Measurements from ENCODE around the gene ZSCAN22.
"Not testable (repeated sequence)": the region's sequence is repeated elsewhere in the genome, so short reads cannot be mapped to it uniquely, and the experiment has no call there.

Gene ZSCAN22

GRCh38 chr19:58374200-58374599, 47.4 kb downstream of the ZSCAN22 start:
- DNase-seq (ENCODE audit: low spot score) = no peak

- DNase-seq (ENCODE audit: low spot score) = not testable (repeated sequence)
Measured at GRCh38 chr19:58376724-58377123, 49.9 kb downstream of the ZSCAN22 start.

- DNase-seq (ENCODE audit: low spot score) = no peak
Measured at GRCh38 chr19:58379246-58379645, 52.5 kb downstream of the ZSCAN22 start.

GRCh38 chr19:58380037-58380661, 53.4 kb downstream of the ZSCAN22 start:
- DNase-seq (ENCODE audit: low spot score) = no peak

GRCh38 chr19:58380662-58381459, 54.1 kb downstream of the ZSCAN22 start, which contains the start of gene ZNF837:
TSS of gene ZNF837 (minus strand) at chr19:58381030. CDS start at chr19:58369332, 11,698 bp downstream.
- DNase-seq (ENCODE audit: low spot score) = peak; percentile 93

GRCh38 chr19:58381460-58382212, 54.8 kb downstream of the ZSCAN22 start:
- DNase-seq (ENCODE audit: low spot score) = no peak

GRCh38 chr19:58382997-58383603, 56.3 kb downstream of the ZSCAN22 start:
- no peak for DNase-seq (ENCODE audit: low spot score)

- no peak for DNase-seq (ENCODE audit: low spot score)
Measured at GRCh38 chr19:58385313-58385890, 58.6 kb downstream of the ZSCAN22 start.

GRCh38 chr19:58385891-58386575, 59.2 kb downstream of the ZSCAN22 start:
- no peak for DNase-seq (ENCODE audit: low spot score)

- peak; percentile 95 for DNase-seq (ENCODE audit: low spot score)
Measured at GRCh38 chr19:58386576-58387337, 60.0 kb downstream of the ZSCAN22 start, which contains the start of gene RPS5. TSS of gene RPS5 (plus strand) at chr19:58387269. CDS start at chr19:58388138, 869 bp downstream.

- DNase-seq (ENCODE audit: low spot score) = no peak
Measured at GRCh38 chr19:58387338-58388174, 60.8 kb downstream of the ZSCAN22 start.

GRCh38 chr19:58388175-58388526, 61.4 kb downstream of the ZSCAN22 start:
- no peak for DNase-seq (ENCODE audit: low spot score)
